22Rv1 (cell line): Measurements from ENCODE around the gene FAAP20.

Source experiments
- ZFX ChIP-seq: fragments of 450-650 bp; IDR thresholded peaks from 2 replicates; pipeline ENCODE4 v1.6.1; 2017; ENCODE audit warnings: antibody characterized with exemption, borderline replicate concordance
- TF ChIP-seq, protein P1 (sequence below): fragments of 450-650 bp; IDR thresholded peaks from 2 replicates; pipeline ENCODE4 v1.5.1; 2017; ENCODE audit warnings: mild to moderate bottlenecking

DNA sequence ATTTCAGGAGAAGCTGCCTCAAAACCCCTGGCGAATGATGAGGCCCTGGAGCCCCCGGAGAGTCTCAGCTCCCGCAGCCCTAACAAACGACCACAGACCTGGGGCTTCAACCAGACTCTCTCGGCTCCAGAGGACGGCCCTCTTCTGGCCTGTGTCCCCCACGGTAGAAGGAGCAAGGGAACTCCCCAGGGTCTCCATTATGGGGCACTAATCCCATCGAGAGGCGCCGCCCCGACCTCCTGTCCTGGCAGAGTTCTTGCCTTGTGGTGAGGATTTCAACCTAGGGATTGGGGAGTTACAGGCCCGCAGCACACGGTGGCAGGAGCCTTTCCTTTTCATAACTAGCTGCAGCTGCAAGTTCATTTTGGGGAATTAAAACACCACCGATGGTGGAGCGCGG lies 6.2 kb downstream of the FAAP20 start:
- TF ChIP-seq, protein P1, sequence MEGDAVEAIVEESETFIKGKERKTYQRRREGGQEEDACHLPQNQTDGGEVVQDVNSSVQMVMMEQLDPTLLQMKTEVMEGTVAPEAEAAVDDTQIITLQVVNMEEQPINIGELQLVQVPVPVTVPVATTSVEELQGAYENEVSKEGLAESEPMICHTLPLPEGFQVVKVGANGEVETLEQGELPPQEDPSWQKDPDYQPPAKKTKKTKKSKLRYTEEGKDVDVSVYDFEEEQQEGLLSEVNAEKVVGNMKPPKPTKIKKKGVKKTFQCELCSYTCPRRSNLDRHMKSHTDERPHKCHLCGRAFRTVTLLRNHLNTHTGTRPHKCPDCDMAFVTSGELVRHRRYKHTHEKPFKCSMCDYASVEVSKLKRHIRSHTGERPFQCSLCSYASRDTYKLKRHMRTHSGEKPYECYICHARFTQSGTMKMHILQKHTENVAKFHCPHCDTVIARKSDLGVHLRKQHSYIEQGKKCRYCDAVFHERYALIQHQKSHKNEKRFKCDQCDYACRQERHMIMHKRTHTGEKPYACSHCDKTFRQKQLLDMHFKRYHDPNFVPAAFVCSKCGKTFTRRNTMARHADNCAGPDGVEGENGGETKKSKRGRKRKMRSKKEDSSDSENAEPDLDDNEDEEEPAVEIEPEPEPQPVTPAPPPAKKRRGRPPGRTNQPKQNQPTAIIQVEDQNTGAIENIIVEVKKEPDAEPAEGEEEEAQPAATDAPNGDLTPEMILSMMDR: no peak
- no peak for TF ChIP-seq ZFX
